SW480 (cell line): ENCODE data around the gene GSTA5.
"Not testable (repeated sequence)": the region's sequence is repeated elsewhere in the genome, so short reads cannot be mapped to it uniquely, and the experiment has no call there.

Experiments used
- DNase-seq: peaks from one replicate; pipeline ENCODE4 v3.0.0-alpha.2; 2016; ENCODE audit warnings: low spot score

Gene GSTA5

GRCh38 chr6:52788478-52788877 lies 52.1 kb downstream of the GSTA5 start:
- no peak for DNase-seq

GRCh38 chr6:52787917-52788316 lies 52.7 kb downstream of the GSTA5 start:
- DNase-seq: no peak

- no peak for DNase-seq
Observed at GRCh38 chr6:52786249-52786956, 54.2 kb downstream of the GSTA5 start.

GRCh38 chr6:52782696-52783274 lies 57.8 kb downstream of the GSTA5 start:
- not testable (repeated sequence) for DNase-seq

GRCh38 chr6:52782209-52782608 lies 58.4 kb downstream of the GSTA5 start:
- DNase-seq: not testable (repeated sequence)
